RPMI8226 (cell line): ENCODE data around the gene GID4.
"Not testable (repeated sequence)": the region's sequence is repeated elsewhere in the genome, so short reads cannot be mapped to it uniquely, and the experiment has no call there.

Experiments used
- DNase-seq: peaks from one replicate; pipeline ENCODE4 v3.0.0-alpha.2; 2015

GID4 gene

DNA sequence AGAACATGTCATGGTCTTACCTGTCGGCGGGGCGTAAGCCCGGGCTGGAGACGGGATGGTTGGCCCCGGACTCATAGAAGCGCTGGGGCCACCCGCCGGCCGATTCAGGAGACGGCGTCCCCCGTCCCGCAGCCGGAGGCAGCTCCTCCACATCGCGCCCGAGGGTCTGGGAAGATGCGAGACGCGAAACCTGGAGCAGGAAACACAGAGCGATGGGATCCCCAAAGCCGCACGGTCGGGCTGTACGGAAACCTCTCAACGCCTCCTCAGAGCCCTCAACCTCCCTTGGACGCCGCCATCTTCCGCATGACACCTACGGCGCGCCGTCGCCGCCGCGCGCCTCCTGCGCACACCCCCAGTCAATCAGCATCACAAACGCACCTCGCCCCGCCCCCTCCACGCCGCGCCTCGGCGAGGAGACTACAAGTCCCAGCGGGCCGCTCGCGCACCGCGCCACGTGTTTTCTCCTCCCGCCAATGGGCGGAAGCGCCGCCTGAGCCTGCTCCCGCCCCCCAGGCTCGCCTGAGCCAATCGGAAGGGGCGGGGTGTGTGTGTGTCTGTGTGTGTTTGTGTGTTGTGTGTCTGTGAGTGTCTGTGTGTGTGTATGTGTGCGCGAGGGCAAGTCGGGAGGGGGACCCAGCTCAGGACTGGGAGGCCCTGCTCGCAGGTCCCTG lies at the start of gene GID4, which contains the start of gene ATPAF2:
Gene GID4, plus strand, starts transcription at position 548 of the 674 bp plus-strand sequence. Its CDS starts 57 bp downstream, at position 605.
Gene ATPAF2, minus strand, starts transcription at position 308 of the 674 bp plus-strand sequence. Its CDS starts 155 bp downstream, at position 153.
- DNase-seq, result peak; percentile 100

DNA sequence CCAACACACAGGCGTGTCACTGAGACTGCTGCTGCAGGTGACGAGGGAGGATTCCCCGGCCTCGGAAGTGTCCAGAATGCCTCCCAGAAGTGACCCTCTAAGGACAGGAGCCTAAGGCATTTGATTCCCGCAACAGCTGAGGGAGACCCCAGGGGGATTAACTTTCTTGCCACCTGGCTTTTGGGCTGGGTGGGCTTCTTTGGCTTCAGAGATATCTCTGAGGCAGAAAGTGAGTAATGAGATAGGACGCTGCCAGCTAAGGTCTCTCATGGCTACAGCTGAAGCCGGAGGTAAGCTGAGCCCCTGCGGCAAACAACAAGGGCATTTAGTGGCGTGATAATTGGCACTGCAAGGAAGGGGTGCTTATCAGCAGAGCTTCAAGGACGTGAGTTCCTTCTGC lies 49.6 kb upstream of the GID4 start:
- DNase-seq, result no peak

DNA sequence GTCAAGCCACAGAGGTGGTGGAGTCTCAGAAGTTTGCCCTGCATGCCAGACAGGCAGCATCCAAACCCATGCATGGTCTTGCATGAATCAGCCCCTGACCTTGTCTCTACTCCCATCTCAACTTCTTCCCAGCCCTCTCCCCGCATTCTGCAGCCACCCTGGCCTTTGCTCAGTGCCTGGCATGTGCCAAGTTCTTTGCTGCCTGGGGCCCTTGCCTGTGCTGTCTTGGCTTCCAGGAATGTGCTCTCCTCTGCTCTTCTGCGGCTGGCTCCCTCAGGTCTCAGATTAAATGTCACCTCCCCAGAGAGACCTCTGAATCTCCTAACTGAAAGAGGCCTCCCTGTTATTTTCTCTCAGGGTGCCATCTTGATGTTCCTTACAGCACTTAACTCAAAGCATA lies 48.9 kb upstream of the GID4 start:
- no peak for DNase-seq

DNA sequence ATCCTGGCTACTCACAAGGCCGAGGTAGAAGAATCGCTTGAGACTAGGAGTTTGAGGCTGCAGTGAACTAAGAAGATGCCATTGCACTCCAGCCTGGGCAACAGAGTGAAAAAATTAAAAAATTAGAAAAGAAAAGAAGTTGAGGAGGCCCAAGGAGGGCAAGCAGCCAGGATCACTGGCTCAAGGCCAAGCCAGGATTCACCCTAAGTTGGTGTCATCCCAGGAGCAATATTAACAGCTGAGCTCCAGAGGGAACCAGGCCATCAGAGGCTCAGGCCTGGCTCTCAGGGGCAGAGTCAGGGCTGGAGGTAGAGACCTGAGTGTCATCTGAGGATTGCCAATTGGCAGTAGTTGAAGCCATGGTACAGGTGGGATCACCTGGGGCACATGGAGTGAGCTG lies 45.8 kb upstream of the GID4 start:
- no peak for DNase-seq

DNA sequence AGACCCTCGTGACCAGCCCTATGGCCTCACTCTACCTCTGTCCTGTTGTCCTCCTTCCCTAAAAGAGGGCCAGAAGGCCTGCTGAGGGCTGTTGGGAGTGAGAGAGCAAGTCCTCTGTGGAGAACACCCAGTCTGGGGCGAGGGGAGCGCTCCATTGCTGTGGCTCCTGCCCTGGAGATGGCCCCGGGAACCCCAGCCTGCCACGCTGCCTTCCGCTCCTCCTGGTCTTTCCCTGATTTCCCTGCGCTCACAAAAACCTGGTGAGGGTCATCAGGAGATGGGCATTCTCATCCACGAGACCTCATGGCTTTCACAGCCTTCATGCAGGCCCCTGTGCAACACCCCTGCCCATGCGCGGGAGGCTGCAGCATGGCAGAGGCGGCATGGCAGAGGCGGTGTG lies 45.4 kb upstream of the GID4 start:
- no peak for DNase-seq

DNA sequence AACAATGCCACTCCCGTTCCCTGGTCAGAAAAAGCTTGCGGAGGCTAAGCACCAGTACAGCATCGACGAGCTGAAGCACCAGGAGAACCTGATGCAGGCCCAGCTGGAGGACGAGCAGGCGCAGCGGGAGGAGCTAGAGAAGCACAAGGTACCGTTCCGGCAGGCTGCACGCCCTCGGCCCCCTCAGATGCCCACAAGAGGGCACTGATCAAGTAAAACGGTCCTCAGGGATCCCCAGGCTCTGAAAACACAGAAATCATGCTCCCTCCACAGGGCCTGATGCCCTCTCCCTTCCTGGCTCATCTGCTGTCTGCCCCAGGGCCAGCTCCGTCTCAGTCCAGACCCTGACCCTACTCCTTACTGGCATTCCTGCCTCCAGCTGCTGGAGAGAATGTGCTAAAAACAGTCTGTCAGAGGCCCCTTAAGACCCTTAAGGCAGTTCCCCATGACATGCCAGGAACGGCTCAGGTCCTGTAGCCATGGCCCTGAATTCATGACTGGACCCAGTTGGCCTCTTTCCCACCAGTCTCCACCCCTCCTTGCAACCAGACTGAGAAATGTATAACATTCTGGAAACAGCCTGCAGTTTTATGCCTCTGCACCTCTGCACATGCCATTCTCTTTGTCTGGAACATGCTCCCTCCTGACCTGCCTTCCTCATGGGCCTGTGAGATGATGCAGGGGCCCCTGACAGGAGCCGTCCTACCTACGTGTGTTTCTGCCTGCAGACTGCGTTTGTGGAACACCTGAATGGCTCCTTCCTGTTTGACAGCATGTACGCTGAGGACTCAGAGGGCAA lies 44.7 kb upstream of the GID4 start:
- DNase-seq, result peak; percentile 70

DNA sequence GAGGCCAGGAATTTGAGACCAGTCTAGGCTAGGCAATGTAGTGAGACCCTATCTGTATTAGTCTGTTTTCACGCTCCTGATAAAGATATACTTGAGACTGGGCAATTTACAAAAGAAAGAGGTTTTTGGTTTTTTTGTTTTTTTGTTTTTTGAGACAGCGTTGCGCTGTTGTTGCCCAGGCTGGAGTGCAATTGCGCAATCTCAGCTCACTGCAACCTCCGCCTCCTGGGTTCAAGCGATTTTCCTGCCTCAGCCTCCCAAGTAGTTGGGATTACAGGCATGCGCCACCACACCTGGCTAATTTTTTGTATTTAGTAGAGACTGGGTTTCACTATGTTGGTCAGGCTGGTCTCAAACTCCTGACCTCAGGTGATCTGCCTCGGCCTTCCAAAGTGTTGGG lies 43.3 kb upstream of the GID4 start:
- not testable (repeated sequence) for DNase-seq

DNA sequence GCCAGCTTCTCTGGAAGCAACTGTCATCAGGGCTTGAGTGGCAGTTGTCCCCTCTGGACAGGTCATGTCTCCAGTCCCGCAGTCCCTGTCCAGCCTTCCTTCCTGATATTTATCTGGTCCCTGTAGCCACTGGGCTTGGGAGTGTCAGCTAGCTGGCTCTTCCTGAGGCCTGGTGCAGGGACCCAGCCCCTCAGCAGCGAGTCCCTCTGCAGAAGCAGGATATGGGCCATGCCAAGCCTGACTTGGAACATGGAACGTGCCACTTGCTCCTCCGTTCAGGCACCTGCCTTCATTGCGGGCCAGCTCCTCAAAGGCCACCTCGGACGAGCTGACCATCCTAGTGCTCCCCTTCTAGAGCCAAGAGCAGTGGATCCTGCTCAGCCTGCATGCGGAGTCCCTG lies 40.3 kb upstream of the GID4 start:
- DNase-seq, result no peak

DNA sequence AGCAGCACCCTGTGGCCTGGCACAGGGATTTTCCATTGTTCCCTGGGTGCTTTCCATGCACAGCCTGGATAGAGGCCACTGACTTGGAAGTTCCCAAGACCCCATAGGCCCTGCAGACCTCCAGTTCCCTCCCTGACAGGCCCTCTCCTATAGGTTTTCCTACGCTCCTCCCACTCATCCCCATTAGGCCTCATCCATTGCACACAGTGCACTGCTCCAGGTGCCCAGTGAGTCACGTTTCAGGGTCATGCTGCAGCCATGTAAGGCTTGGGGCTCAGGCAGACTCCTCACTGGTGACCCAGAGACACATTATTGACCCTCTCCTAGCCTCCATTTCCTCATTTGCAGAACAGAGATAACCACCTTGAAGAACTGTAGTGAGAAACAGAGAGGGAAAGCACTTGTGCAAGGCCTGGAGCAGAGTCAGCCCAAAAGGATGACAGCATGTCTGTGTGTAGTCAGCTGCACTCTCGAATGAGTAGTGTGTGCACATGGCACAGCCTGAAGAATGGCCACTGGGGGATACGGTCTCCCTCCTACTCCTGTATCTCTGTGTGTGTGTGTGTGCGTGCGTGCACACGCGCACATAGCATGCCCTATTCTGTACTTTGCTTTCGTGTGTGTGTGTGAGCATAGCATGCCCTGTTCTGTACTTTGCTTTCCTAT lies 39.7 kb upstream of the GID4 start:
- DNase-seq, result no peak

DNA sequence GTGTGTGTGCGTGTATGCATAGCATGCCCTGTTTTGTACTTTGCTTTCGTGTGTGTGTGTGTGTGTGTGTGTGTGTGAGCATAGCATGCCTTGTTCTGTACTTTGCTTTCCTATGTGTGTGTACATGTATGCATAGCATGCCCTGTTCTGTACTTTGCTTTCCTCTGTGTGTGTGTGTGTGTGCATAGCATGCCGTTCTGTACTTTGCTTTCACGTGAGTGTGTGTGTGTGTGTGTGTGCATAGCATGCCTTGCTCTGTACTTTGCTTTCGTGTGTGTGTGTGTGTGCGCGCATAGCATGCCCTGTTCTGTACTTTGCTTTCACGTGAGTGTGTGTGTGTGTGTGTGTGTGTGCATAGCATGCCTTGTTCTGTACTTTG lies 39.2 kb upstream of the GID4 start:
- no peak for DNase-seq

DNA sequence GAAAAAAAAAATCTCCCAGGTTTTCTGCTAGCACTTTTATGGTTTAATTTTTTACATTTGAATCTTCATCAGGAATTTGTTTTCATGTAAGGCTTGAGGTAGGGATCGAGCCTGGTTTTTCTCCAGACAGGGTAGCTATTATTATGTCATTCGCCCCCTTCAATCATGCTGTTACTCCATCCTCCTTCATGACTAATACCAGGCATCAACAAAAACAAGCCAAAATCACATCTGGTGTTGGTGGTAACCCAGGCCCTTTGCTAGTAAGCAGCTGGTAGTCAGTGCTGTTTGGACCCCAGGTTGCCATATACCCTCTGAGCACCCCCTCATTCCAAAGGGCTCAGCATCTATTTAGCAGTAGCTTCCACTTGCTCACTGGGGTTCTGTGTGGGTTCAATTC lies 37.0 kb upstream of the GID4 start:
- no peak for DNase-seq

DNA sequence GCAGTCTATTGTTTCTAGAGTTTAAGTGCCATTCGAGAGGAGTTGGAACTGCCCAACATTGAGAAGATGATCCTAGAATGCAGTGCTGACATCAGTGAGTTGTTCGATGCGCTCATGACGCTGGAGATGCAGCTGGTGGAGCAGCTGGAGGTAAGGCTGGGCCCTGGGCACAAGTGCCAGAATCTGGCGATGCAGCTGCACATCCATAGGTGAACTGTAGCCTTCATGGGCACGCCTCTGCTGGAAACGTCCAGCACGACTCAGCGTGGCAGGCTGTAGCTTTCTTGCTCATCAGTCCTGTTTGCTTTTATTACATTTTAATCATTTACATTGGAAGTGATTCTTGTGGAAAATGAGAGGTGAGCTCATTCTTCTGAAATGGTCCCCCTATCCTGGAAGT lies 34.9 kb upstream of the GID4 start:
- DNase-seq, result no peak

DNA sequence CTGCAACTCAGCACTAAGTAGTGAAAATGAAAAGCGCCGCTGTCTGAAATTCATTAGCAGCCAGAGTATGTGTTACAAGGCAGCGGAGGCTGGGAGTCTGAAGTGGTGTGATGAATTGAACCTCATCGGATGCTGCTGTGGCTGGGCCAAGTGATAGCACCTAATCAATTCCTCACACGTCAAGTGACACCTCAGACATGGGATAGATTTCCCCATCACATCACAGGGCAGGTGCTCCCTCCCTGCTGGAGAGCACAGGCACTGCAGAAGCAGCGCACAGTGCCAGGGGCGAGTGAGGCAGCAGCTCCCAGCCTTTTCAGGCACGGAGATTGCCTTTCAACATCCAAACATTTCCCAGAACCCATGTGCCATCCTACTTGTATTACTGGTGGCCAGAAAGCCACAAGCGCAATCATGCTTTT lies 34.3 kb upstream of the GID4 start:
- DNase-seq, result no peak

DNA sequence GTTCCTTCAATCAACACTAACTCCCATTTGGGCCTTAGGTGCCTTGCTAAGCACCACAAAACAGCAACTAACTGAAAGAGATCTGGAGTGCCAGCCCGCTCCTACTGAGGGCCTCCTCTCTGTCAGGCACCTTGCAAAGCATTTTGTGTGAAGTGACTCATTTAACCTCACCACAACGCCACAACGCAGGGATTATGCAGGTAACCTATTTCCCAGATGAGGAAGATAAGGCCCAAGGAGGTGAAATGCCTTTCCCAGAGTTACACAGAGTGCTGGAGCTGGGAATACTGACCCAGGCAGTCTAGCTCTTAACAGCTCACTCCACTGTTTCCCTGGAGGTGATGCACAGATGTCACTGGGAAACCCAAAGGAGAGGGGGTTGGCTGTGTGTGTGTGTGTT lies 33.7 kb upstream of the GID4 start:
- no peak for DNase-seq

DNA sequence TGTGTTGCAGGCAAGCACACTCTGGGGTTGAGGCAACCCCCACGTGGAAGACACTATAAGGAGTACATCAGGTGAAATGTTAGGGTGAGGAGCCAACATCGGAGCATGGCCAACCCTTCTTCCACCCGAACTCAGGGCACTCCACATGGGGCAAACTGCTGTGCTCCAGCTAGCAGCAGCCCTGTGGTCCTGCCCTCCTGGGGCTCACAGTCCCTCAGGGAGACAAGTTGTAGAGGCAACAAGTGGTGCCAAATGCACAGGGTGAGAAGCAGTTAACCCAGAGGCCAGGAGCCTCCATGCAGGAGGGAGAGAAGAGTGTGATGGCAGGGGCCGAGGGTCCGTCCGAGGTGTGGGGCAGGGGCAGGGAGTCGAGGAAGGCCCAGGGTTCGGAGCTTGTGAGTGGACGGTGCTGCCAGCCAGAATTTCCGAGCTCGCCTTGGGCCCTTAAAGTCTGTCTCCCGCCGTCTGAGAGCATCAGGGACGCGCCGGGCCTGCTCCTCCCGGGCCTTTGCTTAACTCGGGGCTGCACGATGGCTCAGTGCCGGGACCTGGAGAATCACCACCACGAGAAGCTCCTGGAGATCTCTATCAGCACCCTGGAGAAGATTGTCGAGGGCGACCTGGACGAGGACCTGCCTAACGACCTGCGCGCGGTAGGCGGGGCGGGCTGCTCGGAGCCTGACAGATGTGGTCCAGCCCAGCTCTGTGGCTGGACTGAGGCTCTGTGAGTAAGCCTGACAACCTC lies 32.5 kb upstream of the GID4 start:
- no peak for DNase-seq

DNA sequence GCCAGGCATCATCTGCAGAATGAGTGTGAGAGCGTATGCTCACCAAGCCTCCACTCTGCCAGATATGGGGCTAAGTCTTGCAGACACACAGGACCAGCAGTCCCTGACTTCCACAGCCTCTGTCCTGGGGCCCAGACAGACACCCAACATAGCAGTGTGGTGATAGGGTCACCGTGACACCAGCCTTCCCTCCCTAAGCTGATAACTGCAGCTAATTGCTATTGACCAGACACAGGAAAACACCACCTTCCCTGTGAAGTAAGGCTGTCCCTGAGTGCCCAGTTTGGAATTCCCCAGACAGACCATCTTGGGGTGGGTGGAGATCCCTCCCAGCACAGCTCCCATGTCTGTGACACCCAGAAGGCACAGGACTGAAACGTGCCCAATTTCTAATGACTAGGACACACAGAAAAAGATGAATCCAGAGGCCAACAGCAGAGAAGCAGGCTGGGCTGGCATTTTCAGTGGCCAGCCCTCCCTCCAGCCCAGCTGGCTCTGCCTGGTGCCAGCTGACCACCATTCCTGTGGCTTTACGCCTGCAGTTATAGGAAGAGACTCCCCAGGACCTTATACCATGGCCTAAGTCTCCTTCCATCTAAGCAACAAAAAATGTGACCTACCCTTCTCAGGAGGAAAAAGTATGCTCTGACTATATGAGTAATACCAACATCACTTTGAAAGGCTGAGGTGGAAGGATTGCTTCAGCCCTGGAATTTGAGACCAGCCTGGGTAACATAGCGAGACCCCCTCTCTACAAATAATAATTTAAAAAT lies 30.5 kb upstream of the GID4 start:
- no peak for DNase-seq

DNA sequence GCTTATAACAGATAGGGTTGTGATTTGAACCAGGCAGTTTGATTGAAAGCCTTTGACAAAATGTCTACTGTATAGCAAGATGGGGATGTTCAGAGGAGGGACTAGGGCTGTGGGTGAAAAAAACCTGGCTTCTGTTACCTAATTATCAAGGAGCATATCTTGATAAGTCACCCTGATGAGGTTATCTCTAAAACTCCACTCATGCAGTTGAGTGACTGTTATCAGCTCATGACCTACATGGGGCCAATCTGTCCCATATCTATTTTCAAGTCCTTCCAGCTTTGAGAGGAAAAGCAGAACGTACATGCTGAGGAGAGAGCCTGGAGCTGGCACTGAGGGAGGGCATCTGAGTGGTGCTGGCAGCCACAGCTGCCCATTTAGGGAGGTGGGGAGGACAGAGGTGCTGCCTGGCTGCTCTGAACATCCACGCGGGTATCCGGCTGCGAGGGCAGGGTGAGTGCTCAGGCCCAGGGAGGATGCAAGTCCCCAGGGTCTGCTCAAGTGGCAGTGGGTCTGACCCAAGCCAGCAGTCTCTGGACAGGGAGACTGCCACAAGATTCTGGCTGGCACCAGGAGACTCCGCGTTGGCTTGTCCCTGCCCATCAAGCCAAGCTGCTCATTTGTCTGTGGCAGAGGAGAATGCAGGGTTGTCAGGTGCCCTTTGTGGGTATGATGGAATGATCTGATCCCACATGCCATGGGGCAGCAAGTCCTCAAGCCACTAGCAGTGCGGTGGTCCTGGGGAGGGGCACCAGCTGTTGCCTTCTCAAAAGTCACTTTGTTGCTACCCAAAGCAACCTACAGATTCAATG lies 29.4 kb upstream of the GID4 start:
- DNase-seq, result no peak

DNA sequence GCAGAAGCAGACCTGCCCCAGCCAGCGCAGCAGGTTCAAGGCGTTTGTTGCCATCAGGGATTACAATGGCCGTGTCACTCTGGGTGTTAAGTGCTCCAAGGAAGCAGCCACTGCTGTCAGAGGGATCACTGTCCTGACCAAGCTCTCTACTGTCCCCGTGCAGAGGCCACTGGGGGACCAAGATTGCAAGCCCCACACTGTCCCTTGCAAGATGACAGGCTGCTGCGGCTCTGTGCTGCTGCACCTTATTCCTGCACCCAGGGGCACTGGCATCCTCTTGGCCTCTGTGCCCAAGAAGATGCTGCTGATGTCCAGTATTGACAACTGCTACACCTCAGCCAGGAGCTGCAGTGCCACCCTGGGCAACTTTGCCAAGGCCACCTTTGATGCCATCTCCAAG lies 27.9 kb upstream of the GID4 start:
- DNase-seq, result no peak

DNA sequence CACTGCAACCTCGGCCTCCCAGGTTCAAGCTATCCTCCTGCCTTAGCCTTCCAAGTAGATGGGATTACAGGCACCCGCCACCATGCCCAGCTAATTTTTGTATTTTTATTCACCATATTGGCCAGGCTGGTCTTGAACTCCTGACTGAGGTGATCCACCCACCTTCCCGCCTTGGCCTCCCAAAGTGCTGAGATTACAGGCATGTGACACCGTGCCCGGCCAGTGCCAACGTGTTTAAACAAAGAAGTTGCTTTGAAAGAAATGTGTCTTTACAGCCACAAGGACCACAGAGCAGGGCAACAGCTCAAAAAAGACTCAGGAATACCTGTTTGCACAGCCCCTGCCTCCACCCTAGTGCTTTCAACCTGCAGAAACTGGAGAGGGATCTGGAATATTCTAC lies 25.2 kb upstream of the GID4 start:
- no peak for DNase-seq

DNA sequence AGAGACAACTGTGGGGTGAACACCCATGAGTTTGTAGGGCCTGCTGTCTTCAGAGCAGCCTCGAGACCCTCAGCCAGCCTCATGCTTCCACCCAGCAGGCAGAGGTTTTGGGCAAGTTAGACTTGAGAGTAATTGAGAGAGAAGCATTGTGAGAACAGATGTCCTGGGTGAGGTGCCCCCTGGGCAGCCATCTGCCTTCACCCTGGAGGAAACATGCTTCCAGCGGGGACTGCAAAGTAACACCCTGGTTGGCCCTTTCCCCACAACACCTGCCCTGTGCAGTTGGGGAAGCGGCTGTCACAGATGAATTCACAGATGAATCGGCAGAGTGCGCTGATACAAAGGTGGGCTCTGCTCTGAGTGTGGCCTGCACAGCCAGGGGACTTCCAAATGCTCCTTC lies 23.6 kb upstream of the GID4 start:
- DNase-seq, result no peak

DNA sequence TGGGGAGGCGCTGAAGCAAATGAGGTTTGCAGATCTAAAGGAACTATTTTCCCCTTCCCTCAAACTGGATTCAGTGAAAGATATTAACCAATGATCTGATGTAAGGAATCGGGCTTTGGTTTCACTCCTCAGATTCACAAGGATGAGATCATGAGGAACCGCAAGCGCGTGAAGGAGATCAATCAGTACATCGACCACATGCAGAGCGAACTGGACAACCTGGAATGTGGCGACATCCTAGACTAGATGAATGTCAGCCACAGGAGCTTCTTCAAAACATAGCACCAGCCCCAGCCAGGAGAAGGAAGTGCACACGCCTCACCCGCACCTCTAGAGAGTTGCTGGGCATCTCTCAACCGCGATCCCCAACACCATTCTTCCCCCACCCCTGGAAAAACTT lies 22.8 kb upstream of the GID4 start:
- no peak for DNase-seq

DNA sequence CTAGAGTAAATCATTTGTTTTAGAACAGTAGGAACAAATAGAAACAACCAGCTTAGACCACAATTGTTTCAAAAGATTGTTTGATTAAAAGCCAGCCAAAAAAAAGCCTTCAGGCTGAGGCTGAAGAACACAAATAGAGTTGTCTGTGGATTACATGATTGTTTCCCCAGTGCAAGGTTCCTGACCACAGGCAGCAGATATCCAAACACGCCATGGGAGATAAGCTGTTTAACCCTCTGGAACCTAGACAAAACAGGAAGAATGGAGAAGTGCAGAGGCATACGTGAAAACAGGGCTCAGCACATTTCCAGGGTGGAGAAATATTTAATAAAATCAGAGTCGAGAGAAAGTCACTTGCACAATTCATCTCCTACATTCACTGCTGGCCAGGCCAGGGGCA lies 21.2 kb upstream of the GID4 start:
- no peak for DNase-seq
